Stimulated activated CD4-positive, alpha-beta T cell treated with anti-CD3 and anti-CD28 coated beads, Interleukin-4, amount 100 ng/mL, for 1 hour (primary cell): Measurements from ENCODE around the gene RAB4B.
"Not testable (repeated sequence)": the region's sequence is repeated elsewhere in the genome, so short reads cannot be mapped to it uniquely, and the experiment has no call there.

ENCODE experiments used
- DNase-seq: peaks from one replicate; pipeline ENCODE4 v3.0.0-alpha.2; 2020

The RAB4B gene

GRCh38 chr19:40784146-40784545, 6.1 kb downstream of the RAB4B start:
- DNase-seq: not testable (repeated sequence)

- no peak for DNase-seq
Observed at GRCh38 chr19:40785526-40785925, 7.5 kb downstream of the RAB4B start.

- DNase-seq: no peak
Observed at GRCh38 chr19:40786060-40787037, 8.3 kb downstream of the RAB4B start.

GRCh38 chr19:40791349-40791748, 13.3 kb downstream of the RAB4B start:
- DNase-seq: no peak

GRCh38 chr19:40791996-40792395, 13.9 kb downstream of the RAB4B start:
- DNase-seq: no peak

GRCh38 chr19:40797166-40797962, 19.3 kb downstream of the RAB4B start:
- no peak for DNase-seq

GRCh38 chr19:40797963-40798682, 20.1 kb downstream of the RAB4B start:
- DNase-seq: peak; percentile 61

GRCh38 chr19:40798683-40799557, 20.9 kb downstream of the RAB4B start, which contains the start of gene EGLN2:
Gene EGLN2 (plus strand): TSS chr19:40799191. CDS start chr19:40800573, 1,382 bp downstream.
- peak; percentile 100 for DNase-seq

GRCh38 chr19:40799558-40800338, 21.7 kb downstream of the RAB4B start:
- DNase-seq: no peak

- no peak for DNase-seq
Observed at GRCh38 chr19:40800339-40800996, 22.4 kb downstream of the RAB4B start.

- DNase-seq: no peak
Observed at GRCh38 chr19:40800997-40801377, 22.9 kb downstream of the RAB4B start.

- DNase-seq: no peak
Observed at GRCh38 chr19:40801426-40802299, 23.6 kb downstream of the RAB4B start.

GRCh38 chr19:40802300-40803169, 24.5 kb downstream of the RAB4B start:
- no peak for DNase-seq

GRCh38 chr19:40803170-40803856, 25.3 kb downstream of the RAB4B start:
- no peak for DNase-seq

GRCh38 chr19:40803857-40804782, 26.1 kb downstream of the RAB4B start:
- DNase-seq: peak; percentile 46

- no peak for DNase-seq
Observed at GRCh38 chr19:40804783-40805242, 26.8 kb downstream of the RAB4B start.
